Transverse colon (tissue), 3 donors: ENCODE results near the gene UBL3.

Experiments
- POLR2A ChIP-seq: fragments of 450-650 bp; IDR thresholded peaks from one replicate; pipeline ENCODE4 v1.6.1; 2016; ENCODE audit warnings: antibody characterized with exemption, mild to moderate bottlenecking, moderate library complexity
- TF ChIP-seq, protein P1 (sequence below), 5 experiments: fragments of 200-600 bp in 3 of 5; fragments of 450-650 bp in 2 of 5; sonication (generic) in 3 of 5; IDR thresholded peaks; 1 replicate in 2 of 5; 2 replicates in 3 of 5; pipeline ENCODE4 v1.5.1; 2016 to 2017; ENCODE audit warnings: antibody characterized with exemption in 5 of 5, inconsistent platforms in 3 of 5, mild to moderate bottlenecking in 2 of 5, moderate library complexity in 1 of 5

DNA sequence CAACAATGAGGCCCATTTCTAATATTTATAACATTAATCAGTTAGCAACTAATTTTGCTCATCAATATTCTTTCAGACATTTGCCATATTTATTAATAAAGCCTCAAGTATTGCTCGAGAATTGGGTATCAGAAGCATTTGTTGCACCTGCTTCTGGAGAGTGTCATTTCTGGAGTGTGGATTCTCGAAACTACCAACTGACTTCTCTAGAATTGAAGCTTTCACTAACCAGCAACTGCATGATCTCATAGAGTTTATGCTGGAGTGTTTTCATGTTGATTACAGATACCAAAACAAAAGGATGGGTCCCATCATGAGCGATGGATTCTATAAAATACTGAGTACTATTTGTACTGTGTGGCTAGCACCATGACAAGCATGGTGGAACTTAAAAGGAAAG is 133.9 kb downstream of the UBL3 start:
- no peak for TF ChIP-seq POLR2A
- TF ChIP-seq, protein P1, sequence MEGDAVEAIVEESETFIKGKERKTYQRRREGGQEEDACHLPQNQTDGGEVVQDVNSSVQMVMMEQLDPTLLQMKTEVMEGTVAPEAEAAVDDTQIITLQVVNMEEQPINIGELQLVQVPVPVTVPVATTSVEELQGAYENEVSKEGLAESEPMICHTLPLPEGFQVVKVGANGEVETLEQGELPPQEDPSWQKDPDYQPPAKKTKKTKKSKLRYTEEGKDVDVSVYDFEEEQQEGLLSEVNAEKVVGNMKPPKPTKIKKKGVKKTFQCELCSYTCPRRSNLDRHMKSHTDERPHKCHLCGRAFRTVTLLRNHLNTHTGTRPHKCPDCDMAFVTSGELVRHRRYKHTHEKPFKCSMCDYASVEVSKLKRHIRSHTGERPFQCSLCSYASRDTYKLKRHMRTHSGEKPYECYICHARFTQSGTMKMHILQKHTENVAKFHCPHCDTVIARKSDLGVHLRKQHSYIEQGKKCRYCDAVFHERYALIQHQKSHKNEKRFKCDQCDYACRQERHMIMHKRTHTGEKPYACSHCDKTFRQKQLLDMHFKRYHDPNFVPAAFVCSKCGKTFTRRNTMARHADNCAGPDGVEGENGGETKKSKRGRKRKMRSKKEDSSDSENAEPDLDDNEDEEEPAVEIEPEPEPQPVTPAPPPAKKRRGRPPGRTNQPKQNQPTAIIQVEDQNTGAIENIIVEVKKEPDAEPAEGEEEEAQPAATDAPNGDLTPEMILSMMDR (IDR thresholded peaks at IDR 0.05) = no peak
